Tibial nerve (tissue), 4 donors: Measurements from ENCODE around the gene POLL.

Source experiments
- EP300 ChIP-seq, 2 donors: sonication (generic); formaldehyde crosslinking; IDR thresholded peaks; one replicate each; pipeline ENCODE4 v1.6.1; 2017; ENCODE audit warnings: antibody characterized with exemption in 2 of 2, mild to moderate bottlenecking in 1 of 2
- POLR2A ChIP-seq, 2 donors: fragments of 450-650 bp; IDR thresholded peaks; one replicate each; pipeline ENCODE4 v1.6.1; 2017; ENCODE audit warnings: antibody characterized with exemption in 2 of 2, mild to moderate bottlenecking in 2 of 2, moderate library complexity in 2 of 2
- TF ChIP-seq, protein P1 (sequence below), 5 experiments: fragments of 200-600 bp in 3 of 5; fragments of 450-650 bp in 2 of 5; sonication (generic) in 3 of 5; IDR thresholded peaks; one replicate each; pipeline ENCODE4 v1.5.1; 2016 to 2019; ENCODE audit warnings: antibody characterized with exemption in 5 of 5, mild to moderate bottlenecking in 3 of 5, moderate library complexity in 2 of 5

DNA sequence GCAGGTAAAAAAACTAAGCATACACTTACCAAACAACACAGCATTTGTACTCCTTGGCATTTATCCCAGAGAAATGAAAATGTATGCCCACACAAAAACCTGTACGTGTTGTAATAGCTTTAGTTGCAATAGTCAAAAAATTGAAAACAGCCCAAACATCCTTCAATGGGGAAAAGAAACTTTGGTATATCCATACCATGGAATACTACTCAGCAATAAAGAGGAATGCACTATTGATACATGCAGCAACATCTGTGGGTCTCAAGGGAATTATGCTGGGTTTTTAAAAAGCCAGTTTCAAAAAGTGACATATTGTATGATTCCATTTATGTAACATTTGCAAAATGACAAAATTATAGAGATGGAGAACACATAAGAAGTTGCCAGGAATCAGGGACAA is 35.5 kb upstream of the POLL start:
- TF ChIP-seq POLR2A (IDR thresholded peaks at IDR 0.05) (no peak), EP300 (IDR thresholded peaks at IDR 0.05) (no peak)
- TF ChIP-seq, protein P1, sequence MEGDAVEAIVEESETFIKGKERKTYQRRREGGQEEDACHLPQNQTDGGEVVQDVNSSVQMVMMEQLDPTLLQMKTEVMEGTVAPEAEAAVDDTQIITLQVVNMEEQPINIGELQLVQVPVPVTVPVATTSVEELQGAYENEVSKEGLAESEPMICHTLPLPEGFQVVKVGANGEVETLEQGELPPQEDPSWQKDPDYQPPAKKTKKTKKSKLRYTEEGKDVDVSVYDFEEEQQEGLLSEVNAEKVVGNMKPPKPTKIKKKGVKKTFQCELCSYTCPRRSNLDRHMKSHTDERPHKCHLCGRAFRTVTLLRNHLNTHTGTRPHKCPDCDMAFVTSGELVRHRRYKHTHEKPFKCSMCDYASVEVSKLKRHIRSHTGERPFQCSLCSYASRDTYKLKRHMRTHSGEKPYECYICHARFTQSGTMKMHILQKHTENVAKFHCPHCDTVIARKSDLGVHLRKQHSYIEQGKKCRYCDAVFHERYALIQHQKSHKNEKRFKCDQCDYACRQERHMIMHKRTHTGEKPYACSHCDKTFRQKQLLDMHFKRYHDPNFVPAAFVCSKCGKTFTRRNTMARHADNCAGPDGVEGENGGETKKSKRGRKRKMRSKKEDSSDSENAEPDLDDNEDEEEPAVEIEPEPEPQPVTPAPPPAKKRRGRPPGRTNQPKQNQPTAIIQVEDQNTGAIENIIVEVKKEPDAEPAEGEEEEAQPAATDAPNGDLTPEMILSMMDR (IDR thresholded peaks at IDR 0.05) = no peak
